ENCODE measurements around the gene APOBEC4.
A peak's percentile ranks its signal among the peaks of the same experiment; 100 is the strongest.
"Not testable (repeated sequence)": the region's sequence is repeated elsewhere in the genome, so short reads cannot be mapped to it uniquely, and the experiment has no call there.

The APOBEC4 gene

GRCh38 chr1:183636334-183636682 lies 16.8 kb downstream of the APOBEC4 start:
- H3K4me3 ChIP-seq (ENCODE audit: low read depth, low read length), result peak overlapping the region; percentile 82
- no peak for DNase-seq (ENCODE audit: low read depth)

GRCh38 chr1:183635606-183636333 lies 17.3 kb downstream of the APOBEC4 start, which contains the start of gene ARPC5:
Gene ARPC5 (minus strand): TSS chr1:183635783. CDS start chr1:183635659, 124 bp downstream.
- peak within 1 kb of the TSS; percentile 82 for H3K4me3 ChIP-seq (ENCODE audit: low read depth, low read length)
- peak; percentile 94 for DNase-seq (ENCODE audit: low read depth)

DNA sequence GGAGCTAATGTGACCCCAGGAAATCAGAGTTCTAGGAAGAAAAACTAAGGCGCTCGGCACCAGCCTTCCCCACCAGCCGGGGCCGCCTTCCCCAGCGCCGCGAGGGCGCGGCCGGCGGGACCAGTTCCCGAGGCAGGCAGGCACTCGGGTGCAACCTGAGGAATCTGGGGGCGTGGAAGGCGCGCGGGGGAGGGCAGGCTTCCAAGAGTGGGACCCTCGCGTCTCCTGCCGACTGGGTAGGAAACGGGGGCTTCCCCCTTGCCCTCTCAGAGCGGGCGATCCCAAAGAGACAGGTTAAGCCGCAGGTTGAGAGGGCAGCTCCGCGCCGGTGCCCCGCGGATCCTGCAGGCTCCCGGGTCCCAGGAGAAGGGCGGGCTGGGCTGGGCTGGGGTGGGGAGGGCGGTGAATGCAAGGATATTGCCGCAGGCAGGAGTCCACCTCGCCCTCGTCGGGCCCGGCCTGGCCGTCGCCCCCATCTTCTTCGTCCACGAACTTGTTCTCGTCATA lies 18.0 kb downstream of the APOBEC4 start:
- DNase-seq (ENCODE audit: low read depth), result no peak

DNA sequence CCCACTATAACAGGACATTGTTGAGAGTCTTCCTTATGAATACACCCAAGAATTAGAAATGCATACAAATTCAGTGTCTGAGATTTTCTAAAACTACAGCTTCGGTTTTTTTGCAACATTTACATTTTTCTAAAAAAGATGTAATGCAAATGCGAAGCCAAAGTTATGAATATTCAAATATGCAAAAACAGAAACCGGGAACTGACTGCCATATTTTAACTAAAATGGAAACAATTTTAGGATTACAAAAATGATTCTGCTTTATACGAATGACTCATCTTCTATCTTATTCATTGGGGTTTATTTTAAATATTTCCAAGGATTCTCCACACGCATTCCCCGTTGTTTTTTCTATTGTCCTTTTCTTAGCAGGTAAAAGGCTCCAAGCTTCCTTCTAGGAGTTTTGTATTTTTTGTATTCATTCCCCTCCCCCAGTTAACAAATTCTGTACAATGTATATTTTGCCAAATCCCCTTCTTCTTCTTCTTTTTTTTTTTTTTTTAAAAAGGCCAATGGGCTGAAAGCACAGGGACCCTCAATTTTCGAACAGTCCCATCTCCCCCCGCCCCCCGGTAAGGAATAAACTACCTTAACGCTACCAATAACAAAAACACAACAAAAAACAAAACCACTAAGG lies 18.6 kb downstream of the APOBEC4 start:
- DNase-seq (ENCODE audit: low read depth), result no peak
- peak overlapping the region; percentile 82 for H3K4me3 ChIP-seq (ENCODE audit: low read depth, low read length)

More for the DNA sequence above, 18.0 kb downstream of the APOBEC4 start:
- peak overlapping the region; percentile 82 for H3K4me3 ChIP-seq (ENCODE audit: low read depth, low read length)

GRCh38 chr1:183633676-183634343 lies 19.3 kb downstream of the APOBEC4 start:
- H3K4me3 ChIP-seq (ENCODE audit: low read depth, low read length), result peak overlapping the region; percentile 82
- DNase-seq (ENCODE audit: low read depth), result peak; percentile 71

- H3K4me3 ChIP-seq (ENCODE audit: low read depth, low read length), result peak overlapping the region; percentile 82
- no peak for DNase-seq (ENCODE audit: low read depth)
These were observed 20.2 kb downstream of the APOBEC4 start for GRCh38 chr1:183632964-183633363.

DNA sequence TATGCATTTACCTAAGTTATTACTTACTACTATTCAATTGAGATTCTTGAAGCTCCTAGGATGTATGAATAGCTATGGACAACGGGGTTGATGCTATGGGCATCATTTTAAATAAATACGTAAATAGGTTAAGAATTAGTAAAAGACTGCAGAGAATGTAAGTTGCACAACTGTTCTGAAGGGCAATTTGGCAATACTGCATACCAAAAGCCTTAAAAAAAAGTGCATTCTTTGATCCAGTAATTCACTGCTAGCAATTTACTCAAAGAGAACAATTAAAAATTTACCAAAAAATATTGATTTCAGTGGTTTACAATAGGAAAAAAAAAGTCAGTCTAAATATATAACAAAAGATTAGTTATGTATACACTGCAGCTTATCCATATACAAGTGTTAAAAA lies 21.0 kb downstream of the APOBEC4 start:
- DNase-seq (ENCODE audit: low read depth), result peak; percentile 33
- H3K4me3 ChIP-seq (ENCODE audit: low read depth, low read length), result no peak overlapping the region

- no peak overlapping the region for H3K4me3 ChIP-seq (ENCODE audit: low read depth, low read length)
- DNase-seq (ENCODE audit: low read depth), result no peak
These were observed 22.4 kb downstream of the APOBEC4 start for GRCh38 chr1:183630748-183631147.

DNA sequence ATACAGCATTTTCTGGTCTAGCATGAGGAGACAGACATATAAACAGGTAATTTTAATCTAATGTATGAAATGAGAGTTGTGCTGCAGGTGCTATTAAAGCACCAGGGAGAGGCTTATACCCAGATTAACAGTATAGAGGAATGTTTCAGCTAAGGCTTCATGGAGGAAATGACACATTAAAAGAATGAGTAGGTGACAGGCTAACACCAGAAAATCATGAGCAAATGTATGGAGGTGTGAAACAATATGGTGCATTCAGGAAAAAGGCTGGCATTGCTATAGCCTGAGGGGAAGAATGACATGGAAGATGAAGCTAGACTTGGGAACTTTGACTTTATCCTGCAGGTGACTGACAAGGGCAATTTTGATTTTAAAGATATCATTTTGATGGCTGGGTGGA lies 24.6 kb downstream of the APOBEC4 start:
- no peak for DNase-seq (ENCODE audit: low read depth)
- H3K4me3 ChIP-seq (ENCODE audit: low read depth, low read length), result no peak overlapping the region

- DNase-seq (ENCODE audit: low read depth); H3K4me3 ChIP-seq (ENCODE audit: low read depth, low read length): not testable (repeated sequence)
These were observed 26.9 kb downstream of the APOBEC4 start for GRCh38 chr1:183626236-183626635.

DNA sequence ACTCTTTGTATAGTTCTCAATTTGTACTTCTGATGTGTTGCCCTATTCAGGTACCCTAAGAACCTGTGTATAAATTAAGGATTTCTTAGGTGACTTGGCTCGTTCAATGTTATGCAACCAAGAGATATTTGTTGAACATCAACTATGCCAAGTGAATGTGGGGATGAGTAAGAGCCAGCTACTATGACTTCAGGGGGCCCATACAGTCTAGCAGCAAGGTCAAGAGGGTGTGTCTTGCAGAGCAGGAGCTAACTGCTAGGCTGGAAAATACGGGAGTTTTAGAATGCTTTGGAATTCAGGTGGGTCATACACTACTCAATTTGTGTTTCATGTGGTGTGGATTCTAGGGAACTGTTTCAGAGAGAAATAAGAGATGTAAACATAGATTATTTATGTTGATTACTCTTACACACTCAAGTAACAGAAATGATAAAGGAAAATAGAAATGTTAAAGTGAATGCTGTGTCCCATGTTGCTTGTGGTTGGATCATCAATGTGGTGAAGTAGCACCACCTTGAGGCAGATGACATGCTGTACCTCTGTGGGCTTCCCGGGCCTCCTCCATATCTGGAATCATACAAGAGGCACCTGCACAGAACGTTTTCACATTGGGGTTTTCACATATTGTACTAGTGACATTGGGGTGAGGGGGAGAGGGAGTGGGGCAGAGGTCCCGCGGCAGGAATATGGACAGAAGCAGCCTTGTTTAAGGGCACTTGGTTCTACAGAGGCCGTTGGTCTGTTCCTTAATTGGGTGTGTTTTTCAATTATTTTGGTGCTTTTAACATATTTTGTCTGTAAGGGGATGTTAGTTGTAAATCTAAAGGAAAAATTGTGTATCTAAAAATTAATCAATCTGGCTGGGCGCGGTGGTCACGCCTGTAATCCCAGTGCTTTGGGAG lies 30.0 kb downstream of the APOBEC4 start:
- no peak overlapping the region for H3K4me3 ChIP-seq (ENCODE audit: low read depth, low read length)
- peak; percentile 37 for DNase-seq (ENCODE audit: low read depth)

DNA sequence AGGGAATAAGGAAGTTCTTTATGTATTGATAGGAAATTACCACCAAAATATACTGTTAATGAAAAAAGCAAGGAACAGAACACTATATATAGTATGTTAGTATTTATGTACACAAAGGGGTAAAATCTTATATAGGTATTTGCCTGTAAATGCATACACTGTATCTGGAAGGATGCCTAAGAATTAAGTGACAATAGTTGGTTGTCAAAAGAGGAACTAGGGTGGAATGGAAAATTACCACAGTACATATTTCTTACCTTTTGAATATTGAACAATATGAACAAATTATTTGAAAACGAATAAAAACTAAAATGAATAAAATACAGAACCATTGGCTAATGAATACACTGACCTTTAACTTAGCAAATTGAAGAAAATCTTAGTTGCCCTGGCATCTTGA lies 31.1 kb downstream of the APOBEC4 start:
- DNase-seq (ENCODE audit: low read depth), result no peak
- no peak overlapping the region for H3K4me3 ChIP-seq (ENCODE audit: low read depth, low read length)

- no peak overlapping the region for H3K4me3 ChIP-seq (ENCODE audit: low read depth, low read length)
- DNase-seq (ENCODE audit: low read depth), result no peak
These were observed 32.8 kb downstream of the APOBEC4 start for GRCh38 chr1:183620311-183620710.

DNA sequence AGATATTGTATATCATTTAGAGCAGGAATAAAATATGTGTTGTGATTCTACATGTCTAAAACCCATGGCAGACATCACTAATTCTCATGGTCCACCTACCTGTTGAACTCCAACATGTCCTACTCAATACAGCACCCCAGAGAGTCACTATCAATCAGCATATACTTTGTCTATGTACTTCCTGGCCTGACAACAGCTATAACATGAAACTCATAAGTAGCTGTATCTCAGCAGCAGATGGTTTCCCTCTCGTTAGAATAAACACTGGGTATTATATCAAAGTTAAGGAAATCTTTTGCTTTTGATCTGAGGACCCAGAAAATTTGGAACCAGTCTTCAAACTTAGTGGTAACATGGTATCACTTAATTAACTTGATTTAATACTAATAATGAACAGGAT lies 33.3 kb downstream of the APOBEC4 start:
- no peak overlapping the region for H3K4me3 ChIP-seq (ENCODE audit: low read depth, low read length)
- DNase-seq (ENCODE audit: low read depth), result no peak

GRCh38 chr1:183618202-183618601 lies 34.9 kb downstream of the APOBEC4 start:
- not testable (repeated sequence) for H3K4me3 ChIP-seq (ENCODE audit: low read depth, low read length); DNase-seq (ENCODE audit: low read depth)

DNA sequence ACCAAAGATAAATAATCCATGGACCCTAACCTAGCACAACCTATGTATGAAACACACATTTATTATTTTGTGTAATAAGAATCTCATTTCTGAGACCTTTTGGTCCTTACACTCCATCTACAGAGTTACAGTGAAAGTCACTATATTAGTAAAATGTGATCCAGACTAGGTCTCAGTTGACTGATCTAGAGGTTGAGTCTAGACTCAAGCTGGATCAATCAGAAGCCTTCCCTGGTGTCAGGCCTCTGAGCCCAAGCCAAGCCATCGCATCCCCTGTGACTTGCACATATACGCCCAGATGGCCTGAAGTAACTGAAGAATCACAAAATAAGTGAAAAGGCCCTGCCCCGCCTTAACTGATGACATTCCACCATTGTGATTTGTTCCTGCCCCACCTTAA lies 40.1 kb downstream of the APOBEC4 start:
- not testable (repeated sequence) for DNase-seq (ENCODE audit: low read depth)

DNA sequence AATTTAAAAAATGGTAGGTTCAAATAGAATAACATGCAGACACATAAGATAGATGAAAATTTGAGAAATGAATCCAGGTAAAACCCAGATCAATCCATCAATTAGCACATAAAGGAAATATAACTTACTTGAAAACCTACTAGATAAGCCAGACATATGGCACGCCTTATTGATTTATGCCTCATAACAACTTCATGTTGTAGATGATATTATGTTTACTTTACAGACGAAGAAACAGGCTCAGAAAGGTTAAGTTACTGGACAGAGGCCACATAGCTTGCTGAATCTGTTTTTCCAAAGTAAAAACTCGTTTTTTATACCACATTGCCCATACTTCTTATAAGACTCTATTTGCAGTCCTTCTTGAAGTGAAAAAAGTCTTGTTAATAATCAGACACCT lies 40.7 kb downstream of the APOBEC4 start:
- DNase-seq (ENCODE audit: low read depth), result no peak
- H3K4me3 ChIP-seq (ENCODE audit: low read depth, low read length), result no peak overlapping the region

More for the DNA sequence above, 40.1 kb downstream of the APOBEC4 start:
- H3K4me3 ChIP-seq (ENCODE audit: low read depth, low read length), result not testable (repeated sequence)

DNA sequence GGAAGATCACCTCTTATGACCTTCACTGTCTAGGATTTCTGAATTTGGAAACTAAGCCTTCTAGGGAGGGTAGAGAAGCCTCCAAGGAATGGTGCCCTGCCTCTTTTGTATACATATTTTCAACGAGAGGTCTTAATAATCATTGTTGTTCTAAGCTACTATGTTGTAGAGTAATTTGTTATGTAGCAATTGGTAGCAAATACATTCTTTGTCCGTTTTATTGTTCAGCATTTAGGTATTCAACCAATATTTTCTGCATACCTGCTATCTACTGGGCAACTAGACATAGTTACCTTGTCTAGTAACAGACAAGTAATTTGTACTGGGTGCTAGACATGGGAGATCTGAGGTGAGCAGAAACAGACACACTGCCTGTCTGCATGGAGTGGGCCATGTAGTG lies 42.1 kb downstream of the APOBEC4 start:
- H3K4me3 ChIP-seq (ENCODE audit: low read depth, low read length), result no peak overlapping the region
- no peak for DNase-seq (ENCODE audit: low read depth)

- H3K4me3 ChIP-seq (ENCODE audit: low read depth, low read length), result no peak overlapping the region
These were observed 43.2 kb downstream of the APOBEC4 start for GRCh38 chr1:183609759-183610452.

More at GRCh38 chr1:183609759-183610452, 43.2 kb downstream of the APOBEC4 start:
- no peak for DNase-seq (ENCODE audit: low read depth)
